Dermis microvascular lymphatic vessel endothelial cell (primary cell): ENCODE results near the gene HOOK1. TPM values are rescaled to one million over a fixed set of nuclear protein-coding genes. Genes with fewer than 3 reads are reported as not detected.
"Not testable (repeated sequence)": the region's sequence is repeated elsewhere in the genome, so short reads cannot be mapped to it uniquely, and the experiment has no call there.

Experiments used
- DNase-seq, 2 donors: peaks; one replicate each; pipeline versions ENCODE4 v3.0.0 to v3.0.0-alpha.2; 2010; ENCODE audit warnings: low read depth in 2 of 2
- total RNA-seq: library from RNA; depleted of rRNA; stranded (reverse); fragments of >200 nt; gene quantifications from 2 replicates; pipeline ENCODE4 v1.2.1, GENCODE V29; 2014

Gene HOOK1
- total RNA-seq, 1 donor from 2014 or later = under 0.01 TPM

DNA sequence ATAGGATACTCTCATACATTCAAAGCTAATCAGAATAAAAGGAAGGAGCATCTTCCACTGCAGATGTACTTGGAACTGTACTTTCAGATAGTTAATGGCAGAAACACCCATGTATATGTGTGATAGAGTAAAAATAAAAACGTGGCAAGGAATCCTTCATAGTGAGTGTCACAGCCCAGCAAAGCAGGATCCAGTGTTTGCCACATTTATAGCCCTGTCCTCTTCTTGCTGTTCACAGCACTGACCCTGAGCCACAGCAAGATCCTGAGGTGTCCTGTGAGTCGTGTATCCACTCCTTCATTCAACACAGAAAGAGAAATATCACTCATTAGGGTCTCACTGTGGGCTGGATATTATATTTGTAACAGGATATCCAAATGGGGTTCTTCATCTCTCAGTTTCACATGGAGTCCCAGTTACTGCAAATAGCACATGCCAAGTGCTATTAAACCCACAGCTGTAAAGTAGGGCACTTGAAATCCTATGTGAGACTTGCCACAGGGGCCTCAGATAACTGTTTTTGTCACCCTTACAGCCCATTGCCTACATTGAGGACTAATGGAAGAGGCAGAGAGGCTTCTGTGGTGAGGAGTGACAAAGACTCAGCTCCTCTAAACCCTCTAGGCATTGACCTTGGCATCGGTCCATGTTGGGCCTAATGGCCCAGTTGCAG, 70.5 kb downstream of the HOOK1 start:
- DNase-seq = no peak

DNA sequence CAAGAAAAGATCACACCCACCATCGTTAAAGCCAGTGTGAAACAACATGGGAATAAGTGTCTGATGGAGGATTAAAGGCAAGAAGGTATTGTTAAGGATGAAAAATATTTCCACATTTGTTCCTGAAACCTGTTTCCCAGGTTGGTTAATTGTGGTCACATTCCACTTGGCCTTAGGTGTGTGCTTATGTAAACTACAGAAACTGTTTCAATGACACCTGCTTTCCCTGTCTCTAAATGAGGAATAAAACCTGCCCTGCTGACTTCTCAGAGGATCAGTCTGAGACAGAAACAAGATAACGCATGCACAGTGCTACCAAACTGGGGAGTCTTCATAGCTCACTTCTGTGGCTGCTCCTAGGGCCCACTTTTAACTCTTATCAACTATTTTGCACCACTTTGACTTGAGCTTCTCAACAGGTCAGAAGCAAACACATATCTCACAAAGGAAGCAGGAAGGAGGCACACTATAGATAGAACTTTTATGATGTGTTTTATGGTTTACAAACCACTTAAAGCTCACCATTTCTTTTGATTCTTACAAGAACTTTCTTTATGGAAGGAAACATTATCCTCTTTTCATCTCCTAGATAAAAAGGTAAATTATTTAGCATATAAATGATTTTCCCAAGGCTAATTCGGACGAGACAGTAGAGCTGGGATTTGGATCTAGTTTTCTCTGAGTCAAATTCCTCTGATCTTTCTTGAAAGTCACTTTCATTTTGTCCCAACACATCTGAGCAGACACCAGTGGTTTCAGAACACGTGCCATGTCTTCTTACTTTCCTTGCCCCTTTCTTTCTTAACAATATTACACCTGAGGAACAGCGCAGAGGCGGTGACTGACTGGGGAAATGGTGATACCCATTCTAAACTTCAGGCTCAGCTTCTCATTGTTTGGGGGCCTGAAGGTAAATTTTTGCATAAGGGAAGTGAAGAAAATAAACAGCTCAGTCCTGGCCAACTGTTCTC, 78.4 kb downstream of the HOOK1 start:
- DNase-seq = no peak

DNA sequence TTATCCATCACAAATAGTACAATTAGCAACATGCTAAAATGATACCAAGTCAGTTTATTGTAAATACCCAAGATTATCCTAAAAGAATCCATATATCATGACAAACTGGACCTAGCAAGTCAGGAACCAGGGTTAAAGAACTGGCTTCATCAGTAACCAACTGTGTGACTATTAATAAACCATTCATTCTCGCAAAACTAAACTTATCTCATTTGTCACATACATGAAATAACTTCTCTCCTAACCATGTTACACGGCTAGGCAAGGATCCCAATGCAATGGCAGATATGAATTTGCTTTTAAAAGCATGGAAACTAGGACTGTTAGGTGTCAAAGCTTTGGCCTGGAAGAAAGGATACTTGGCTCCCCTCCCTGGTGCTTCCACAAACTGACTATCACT, 82.4 kb downstream of the HOOK1 start:
- no peak for DNase-seq

DNA sequence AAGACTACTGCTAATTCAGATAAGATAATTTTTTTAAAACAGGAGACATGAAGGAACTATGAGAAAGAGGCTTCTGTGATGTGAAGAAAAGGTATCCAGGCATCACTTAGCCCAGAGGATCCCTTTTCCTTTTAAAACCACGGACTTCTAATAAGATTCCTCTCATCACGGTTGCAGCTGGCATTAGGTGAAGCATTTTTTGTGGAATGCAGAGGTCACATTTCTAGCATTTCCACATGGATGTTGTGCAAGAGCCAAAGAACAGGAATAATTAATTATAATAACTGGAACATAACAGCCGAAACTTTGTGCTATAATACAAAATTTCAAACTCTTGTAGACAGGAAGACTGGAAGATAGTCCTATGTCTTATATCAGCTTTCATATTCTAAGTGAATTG, 84.2 kb downstream of the HOOK1 start:
- DNase-seq = no peak

DNA sequence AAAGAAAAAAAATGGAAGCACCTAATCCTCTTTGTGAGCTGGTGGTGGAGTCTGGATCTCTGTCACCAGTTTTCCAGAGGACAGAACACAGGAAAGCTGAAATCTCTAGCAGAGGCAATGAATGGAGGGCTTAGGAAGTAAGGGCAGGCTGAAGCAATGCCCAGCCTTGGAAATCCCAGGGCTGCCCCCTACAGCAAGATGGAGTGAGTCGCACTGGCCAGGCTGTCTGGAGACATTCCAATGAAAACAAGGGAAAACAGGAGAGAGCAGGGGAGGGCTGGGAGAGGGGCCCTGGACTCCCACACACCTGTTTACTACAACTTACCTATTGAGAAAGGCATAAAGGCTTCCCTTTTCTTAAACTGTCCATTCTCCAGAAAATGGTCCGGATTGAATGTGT, 85.9 kb downstream of the HOOK1 start:
- no peak for DNase-seq

DNA sequence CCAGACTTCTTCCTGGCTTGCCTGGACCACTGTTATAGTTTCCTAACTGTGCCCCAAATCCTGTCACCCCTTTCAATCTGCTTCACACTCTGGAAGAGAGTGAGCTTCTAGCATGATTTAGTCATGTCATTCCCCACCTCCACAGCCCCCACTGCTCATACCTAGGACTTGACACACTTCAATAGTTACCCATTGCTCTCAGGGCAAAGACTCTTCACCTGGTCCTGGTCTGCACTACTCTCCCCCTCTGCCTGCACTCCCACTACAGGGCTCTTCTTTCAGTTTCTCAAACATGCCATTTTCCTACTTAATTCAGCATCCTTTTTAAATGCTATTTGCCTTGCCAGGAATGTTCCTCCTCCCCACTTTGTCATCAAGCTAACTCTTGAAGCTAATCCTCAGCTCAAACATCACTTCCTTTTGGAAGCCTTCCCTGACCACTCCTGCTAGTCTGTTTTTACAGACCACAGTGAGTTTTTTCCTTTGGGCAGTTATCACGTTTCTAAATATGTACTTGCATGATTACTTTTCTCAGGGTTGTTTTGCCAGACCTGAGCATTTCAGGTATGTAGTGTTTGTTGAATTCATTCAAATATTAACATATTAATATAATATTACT, 87.1 kb downstream of the HOOK1 start:
- DNase-seq = no peak

DNA sequence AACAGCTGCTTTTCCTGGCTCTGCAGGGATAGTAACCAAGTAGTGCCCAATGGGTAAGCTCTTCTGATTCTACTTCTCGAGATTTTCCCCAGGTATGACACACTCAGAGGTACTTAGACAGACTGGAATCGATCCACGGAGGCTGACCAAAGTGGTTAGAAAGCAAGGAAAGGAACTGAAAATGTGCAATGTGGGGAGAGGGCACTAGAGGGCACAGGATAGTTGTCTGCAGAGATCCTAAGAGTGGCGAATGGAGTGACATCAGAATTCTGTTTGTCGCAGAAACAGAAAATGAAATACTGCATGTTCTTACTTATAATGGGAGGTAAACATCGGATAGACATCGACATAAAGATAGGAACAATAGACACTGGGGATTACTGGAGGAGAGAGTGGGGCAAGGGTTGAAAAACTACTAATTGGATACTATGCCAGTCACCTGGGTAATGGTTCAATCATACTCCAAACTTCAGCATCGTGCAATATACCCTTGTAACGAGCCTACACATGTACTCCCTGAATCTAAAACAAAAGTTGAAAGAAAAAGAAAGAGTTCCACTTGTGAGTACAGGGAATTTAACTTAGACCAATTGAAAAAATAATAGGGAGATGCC, 88.5 kb downstream of the HOOK1 start:
- peak in 1 of 2 donors; percentile 29 for DNase-seq

DNA sequence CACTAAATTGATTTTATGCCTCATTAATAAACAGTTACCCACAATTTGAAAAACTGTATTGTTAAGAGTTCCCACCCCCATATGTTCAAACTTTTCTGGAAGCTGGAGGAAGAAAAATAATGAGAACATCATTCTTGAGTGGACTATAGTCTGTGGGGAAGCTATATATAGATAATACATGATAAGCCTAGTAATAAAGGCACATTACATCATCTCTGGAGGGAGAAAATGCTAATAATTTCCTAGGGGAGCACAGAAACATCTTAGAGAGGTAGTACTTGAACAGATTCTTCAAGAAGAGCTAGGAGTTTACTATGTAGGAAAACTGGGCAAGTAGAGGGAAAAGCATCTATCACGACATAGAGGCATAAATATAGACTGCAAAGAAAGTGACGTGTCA, 92.2 kb downstream of the HOOK1 start:
- DNase-seq = no peak

DNA sequence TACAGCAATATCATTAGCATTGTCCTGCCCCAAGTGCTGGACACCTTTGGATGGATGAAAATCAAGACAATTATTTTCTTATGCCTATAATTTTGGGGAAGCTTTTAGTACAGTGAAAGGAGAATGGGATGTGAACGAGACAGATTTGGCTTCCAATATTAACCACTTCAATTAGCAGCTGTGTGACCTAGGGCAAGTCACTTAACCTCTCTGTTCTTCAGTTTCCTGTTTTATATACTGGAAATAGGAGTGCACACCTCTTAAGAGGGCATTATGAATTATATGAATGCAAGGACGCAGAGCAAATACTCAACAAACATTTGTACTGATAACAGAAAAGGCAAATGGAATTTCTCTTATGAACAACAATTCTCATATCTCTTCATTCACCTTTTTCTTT, 93.3 kb downstream of the HOOK1 start:
- DNase-seq = no peak

DNA sequence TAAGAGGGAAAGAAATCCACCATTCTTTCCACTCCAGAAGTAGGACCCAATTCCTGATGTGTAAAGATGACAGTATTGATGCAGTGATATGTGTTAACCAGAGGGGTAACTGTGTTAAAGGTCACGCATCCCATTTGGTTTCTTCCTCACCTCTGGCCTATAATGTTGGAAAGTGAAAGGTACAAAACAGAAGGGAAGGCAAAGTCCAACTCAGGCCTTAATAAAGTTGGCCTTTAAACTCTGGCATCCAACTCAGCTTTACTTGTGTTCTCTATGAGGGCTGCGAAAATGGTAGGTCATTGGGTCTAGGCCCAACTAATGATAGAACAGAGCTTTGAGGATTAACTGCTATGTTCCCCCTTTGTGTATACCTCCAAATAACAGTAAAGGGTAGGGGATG, 93.9 kb downstream of the HOOK1 start:
- no peak for DNase-seq

DNA sequence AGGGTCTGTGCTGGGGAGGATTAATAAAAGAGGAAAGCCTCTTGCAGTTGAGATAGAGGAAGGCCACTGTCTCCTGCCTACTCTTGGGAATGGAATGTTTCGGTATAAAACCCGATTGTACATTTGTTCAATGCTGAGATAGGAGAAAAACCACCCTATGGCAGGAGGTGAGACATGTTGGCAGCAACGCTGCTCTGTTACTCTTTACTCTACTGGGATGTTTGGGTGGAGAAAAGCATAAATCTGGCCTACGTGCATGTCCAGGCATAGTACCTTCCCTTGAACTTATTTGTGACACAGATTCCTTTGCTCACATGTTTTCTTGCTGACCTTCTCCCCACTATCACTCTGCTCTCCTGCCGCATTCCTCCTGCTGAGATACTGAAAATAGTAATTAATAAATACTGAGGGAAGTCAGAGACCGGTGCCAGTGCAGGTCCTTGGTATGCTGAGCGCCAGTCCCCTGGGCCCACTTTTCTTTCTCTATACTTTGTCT, 100.1 kb downstream of the HOOK1 start:
- not testable (repeated sequence) for DNase-seq

DNA sequence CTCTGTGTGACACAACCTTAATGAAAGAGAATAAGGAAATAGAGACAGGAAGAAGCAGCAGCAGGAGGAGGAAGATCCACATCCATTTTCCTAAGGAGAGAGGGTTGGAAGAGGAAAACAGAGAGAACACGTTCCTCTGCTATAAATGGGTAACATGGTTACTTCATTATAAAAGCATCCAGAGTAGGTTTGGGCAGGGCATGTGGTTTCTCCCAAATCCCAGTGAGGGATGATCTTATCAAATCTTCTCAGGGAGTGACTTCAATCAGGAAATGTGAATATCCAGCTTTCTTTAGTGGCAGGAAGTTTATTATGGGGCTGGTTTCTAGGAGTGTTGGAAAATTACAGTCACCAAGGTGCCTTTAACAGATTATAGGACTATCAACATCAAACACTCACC, 100.8 kb downstream of the HOOK1 start:
- no peak for DNase-seq

DNA sequence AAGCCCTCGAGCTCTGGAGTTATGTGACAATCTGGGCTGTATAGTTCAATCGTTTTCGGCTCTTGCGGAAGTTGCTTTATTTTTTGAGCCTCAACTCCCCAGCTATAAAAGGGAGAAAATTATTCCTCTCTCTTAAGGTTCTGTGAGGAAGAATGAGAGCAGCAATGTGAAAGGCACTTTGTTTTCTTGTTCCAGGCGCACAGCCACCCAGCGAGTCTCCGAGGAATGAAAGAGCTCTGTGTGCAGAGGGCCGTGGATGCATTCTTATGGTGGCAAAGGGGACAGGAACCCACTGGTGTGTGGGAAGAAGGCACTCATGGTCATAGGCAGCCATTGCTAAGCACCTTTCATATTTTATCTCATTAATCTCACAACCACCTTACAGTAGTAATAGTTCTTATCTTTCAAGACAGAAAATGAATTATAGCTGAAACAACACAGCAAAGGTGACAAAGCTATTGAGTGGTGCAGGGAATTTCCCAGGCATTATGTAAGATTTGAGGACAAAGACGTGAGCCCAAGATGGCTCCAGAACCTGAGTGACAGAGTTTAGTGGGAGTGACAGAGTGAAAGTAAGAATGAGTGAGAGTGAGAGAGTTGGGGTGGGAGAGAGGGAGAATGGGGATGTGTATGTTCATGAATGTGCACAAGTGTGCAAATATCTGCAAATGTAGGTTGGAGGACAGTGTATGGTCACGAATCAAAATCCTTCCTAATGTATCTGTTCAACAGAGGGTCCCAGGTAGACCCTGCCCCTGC, 102.5 kb downstream of the HOOK1 start:
- DNase-seq = no peak

DNA sequence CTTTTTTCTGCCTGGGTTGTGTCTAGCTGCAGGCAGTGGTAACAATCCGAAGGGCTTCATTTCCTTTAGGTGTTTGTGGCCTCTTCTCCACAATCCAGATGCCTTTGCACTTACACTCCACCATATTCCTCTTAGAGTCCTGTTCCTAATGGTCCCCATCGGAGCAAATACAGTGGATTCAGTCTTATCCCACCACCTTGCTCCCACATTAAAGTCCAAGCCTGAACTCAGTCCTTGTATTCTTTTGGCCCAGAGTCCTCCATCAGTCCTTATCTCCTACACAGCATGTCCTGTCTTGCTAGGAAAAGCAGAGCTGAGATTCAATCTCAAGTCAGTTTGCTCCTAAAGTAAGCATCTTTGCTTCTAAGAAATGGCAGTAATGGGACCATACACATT, 103.0 kb downstream of the HOOK1 start:
- no peak for DNase-seq

DNA sequence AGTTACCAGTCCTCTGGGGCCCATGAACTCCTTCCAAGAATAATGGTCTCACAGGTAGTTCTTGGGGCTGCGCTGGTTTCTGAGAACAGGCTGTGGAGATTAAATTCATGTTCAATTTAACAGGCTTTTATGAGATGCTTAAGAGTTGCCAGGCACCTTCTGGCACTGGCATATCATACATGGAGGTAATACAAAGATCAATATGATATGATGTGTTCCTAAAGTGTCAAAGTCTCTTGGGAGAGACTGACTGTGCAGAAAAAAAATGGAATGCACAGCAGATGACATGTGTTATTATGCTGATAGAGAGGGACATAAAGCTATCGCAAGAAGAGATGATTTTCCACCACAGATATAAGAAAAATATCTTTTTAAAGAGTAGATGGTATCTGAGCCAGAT, 105.0 kb downstream of the HOOK1 start:
- no peak for DNase-seq

DNA sequence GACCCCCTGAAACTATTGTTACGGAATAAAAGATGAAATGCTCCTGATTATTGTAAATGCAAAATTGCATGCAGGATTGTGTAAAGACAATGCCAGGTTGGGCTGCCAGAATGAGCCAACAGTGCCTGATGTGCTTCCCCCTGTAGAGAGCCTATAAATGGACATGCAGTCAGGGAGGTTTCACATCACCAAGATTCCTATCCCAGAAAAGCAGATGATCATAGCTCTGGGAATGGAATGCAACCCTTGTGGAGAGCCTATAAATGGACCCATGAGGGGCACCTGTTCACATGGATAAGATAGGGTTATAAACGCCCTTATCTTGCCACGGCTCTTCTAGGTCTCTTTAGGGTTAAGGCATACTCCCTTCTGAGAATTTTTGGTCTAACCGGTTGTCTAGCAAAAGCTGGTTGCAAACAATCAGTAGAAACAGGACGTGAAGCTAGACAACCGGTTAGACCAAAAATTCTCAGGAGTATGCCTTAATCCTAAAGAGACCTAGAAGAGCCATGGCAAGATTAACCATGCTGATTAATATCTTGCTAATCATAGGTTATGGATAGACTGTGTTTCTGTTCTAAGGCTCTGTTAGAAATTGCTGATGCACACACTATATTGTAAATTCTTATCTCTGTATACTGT, 106.6 kb downstream of the HOOK1 start:
- DNase-seq = not testable (repeated sequence)

DNA sequence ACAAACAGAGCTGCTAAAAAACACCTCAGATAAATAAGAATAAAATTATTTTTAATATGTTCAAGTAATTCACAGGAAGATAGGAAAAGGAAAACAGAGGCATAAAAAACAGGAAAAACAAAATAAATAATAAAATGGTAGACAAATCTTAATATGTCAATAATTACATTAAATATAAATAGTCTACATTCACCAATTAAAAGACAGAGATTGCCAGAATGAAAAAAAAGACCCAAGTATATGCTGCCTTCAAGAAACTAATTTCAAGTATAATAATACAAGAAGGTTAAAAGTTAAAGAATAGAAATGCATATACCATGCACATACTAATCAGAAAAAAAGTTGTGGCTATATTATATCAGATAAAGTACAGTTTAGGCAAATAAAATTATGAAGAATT, 109.9 kb downstream of the HOOK1 start:
- no peak for DNase-seq
